Measurements from ENCODE around the gene SPRR1A. TPM values are rescaled to one million over a fixed set of nuclear protein-coding genes. Genes with fewer than 3 reads are reported as not detected.

The SPRR1A gene
- total RNA-seq, 1 experiment from 2014 or later = not detected

DNA sequence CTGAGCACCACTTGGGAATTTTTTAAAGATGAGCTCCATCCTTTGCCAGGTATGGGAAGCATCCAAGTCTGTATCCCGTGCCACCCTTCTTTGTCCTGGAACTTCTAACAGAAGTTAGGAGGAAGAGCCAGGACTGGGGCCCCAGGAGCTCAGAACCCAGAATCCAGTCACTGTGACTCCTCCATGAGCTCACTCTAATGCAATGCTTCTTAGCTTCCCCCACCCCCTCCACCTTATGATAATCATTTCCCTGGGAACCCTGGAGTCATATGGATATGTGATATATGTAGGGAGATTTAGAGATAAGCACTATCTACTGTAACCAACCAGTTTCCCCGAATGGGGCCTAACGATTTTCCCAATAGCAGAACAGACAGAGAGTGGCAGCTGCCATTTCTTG lies 37.6 kb upstream of the SPRR1A start:
- peaks cover 2% of the 10 kb centered on the region; the same call in 1 of the 2 replicates for H3K27me3 ChIP-seq (ENCODE audit: control insufficient read depth, insufficient read depth, low read length)
- ChIA-PET POLR2A (no interaction called here), CTCF (no interaction called here)
- ATAC-seq = no peak
- TF ChIP-seq SIN3A (IDR thresholded peaks at IDR 0.05; ENCODE audit: borderline replicate concordance, insufficient read depth, low read depth, low read length) (no peak), TCF7L2 (IDR thresholded peaks at IDR 0.05; ENCODE audit: low read depth, low read length) (no peak), POLR2AphosphoS5 (IDR thresholded peaks at IDR 0.05; ENCODE audit: low read depth, low read length) (no peak)
- TF ChIP-seq, protein P1, sequence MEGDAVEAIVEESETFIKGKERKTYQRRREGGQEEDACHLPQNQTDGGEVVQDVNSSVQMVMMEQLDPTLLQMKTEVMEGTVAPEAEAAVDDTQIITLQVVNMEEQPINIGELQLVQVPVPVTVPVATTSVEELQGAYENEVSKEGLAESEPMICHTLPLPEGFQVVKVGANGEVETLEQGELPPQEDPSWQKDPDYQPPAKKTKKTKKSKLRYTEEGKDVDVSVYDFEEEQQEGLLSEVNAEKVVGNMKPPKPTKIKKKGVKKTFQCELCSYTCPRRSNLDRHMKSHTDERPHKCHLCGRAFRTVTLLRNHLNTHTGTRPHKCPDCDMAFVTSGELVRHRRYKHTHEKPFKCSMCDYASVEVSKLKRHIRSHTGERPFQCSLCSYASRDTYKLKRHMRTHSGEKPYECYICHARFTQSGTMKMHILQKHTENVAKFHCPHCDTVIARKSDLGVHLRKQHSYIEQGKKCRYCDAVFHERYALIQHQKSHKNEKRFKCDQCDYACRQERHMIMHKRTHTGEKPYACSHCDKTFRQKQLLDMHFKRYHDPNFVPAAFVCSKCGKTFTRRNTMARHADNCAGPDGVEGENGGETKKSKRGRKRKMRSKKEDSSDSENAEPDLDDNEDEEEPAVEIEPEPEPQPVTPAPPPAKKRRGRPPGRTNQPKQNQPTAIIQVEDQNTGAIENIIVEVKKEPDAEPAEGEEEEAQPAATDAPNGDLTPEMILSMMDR (IDR thresholded peaks at IDR 0.05) = no peak
- TF ChIP-seq, protein P2, sequence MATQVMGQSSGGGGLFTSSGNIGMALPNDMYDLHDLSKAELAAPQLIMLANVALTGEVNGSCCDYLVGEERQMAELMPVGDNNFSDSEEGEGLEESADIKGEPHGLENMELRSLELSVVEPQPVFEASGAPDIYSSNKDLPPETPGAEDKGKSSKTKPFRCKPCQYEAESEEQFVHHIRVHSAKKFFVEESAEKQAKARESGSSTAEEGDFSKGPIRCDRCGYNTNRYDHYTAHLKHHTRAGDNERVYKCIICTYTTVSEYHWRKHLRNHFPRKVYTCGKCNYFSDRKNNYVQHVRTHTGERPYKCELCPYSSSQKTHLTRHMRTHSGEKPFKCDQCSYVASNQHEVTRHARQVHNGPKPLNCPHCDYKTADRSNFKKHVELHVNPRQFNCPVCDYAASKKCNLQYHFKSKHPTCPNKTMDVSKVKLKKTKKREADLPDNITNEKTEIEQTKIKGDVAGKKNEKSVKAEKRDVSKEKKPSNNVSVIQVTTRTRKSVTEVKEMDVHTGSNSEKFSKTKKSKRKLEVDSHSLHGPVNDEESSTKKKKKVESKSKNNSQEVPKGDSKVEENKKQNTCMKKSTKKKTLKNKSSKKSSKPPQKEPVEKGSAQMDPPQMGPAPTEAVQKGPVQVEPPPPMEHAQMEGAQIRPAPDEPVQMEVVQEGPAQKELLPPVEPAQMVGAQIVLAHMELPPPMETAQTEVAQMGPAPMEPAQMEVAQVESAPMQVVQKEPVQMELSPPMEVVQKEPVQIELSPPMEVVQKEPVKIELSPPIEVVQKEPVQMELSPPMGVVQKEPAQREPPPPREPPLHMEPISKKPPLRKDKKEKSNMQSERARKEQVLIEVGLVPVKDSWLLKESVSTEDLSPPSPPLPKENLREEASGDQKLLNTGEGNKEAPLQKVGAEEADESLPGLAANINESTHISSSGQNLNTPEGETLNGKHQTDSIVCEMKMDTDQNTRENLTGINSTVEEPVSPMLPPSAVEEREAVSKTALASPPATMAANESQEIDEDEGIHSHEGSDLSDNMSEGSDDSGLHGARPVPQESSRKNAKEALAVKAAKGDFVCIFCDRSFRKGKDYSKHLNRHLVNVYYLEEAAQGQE (IDR thresholded peaks at IDR 0.05; ENCODE audit: insufficient read depth in 1 of 2, low read depth in 2 of 2, low read length in 1 of 2) = no peak
- no peaks in the 10 kb centered on the region for H3K36me3 ChIP-seq (ENCODE audit: control insufficient read depth, insufficient read depth, low read length)
- H3K4me1 ChIP-seq (ENCODE audit: control insufficient read depth, insufficient read depth, low read length) = no peaks in the 10 kb centered on the region
- BruUV-seq (replicated peaks) = no TSS peak
- intact Hi-C loops (cut with micrococcal nuclease; ENCODE audit: unreplicated experiment) (no loop called here), in situ Hi-C loops (cut with HindIII; ENCODE audit: low pct_unique_long_range_greater_than_20kb, low sequenced_read_pairs) (no loop called here)
- H3K9me3 ChIP-seq (ENCODE audit: control insufficient read depth, insufficient read depth, low read depth, low read length) = no peaks in the 10 kb centered on the region
- no peak for DNase-seq (ENCODE audit: low read depth, low spot score)
- no peak overlapping the region for H3K27ac ChIP-seq (ENCODE audit: low read length)
- no peak overlapping the region for H3K4me3 ChIP-seq (ENCODE audit: low read depth in 2 of 2, low read length in 2 of 2)

DNA sequence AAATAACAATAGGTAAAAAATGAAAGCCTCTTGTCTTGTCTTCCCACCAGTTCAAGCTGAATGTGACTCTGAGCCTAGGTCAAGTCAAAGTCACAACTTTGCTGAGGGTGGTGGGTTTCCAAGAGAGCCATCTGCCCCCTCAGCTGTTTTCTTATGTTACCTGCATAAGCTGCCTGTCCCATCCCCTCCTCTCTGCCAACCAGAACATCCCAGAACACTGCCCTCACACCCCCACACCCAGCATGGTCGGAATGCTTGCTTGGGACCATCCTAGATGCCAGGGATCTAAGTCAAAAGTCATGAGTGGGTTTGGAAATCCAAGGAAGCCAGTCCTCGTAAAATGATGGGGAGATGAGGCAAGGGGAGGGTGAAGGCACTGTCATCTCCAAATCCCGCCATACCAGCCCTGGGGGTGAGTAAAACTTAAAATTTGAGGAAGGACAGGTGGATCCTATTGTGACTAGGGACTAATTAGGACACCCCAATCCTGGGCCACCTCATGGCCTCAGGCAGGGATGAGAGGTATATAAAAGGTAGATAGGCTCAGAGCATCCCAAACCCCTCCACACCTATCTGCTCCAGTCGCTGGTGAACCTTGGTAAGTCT lies 37.1 kb upstream of the SPRR1A start, which contains the start of gene SPRR5:
Gene SPRR5, plus strand, starts transcription at position 556 of the 606 bp plus-strand sequence. CDS start 1,349 bp downstream, outside the sequence.
- POLR2A ChIA-PET = no interaction called here
- Histone ChIP-seq H3K4me3 (ENCODE audit: low read depth in 2 of 2, low read length in 2 of 2) (no peak within 1 kb of the TSS), H3K4me1 (ENCODE audit: control insufficient read depth, insufficient read depth, low read length) (no peaks in the 10 kb centered on the region), H3K36me3 (ENCODE audit: control insufficient read depth, insufficient read depth, low read length) (no peaks in the 10 kb centered on the region), H3K27me3 (ENCODE audit: control insufficient read depth, insufficient read depth, low read length) (peaks cover 2% of the 10 kb centered on the region; the same call in 1 of the 2 replicates), H3K27ac (ENCODE audit: low read length) (no peak within 1 kb of the TSS), H3K9me3 (ENCODE audit: control insufficient read depth, insufficient read depth, low read depth, low read length) (no peaks in the 10 kb centered on the region)
- DNase-seq (ENCODE audit: low read depth, low spot score) (no peak), ATAC-seq (no peak)
- CTCF ChIA-PET = no interaction called here
- in situ Hi-C loops (cut with HindIII; ENCODE audit: low pct_unique_long_range_greater_than_20kb, low sequenced_read_pairs) = no loop called here
- BruUV-seq (replicated peaks) = no TSS peak
- TF ChIP-seq POLR2AphosphoS5 (IDR thresholded peaks at IDR 0.05; ENCODE audit: low read depth, low read length) (no peak), TCF7L2 (IDR thresholded peaks at IDR 0.05; ENCODE audit: low read depth, low read length) (no peak), SIN3A (IDR thresholded peaks at IDR 0.05; ENCODE audit: borderline replicate concordance, insufficient read depth, low read depth, low read length) (no peak)
- TF ChIP-seq, protein P2 (IDR thresholded peaks at IDR 0.05; ENCODE audit: insufficient read depth in 1 of 2, low read depth in 2 of 2, low read length in 1 of 2) = no peak
- TF ChIP-seq, protein P1 (IDR thresholded peaks at IDR 0.05) = no peak
- intact Hi-C loops (cut with micrococcal nuclease; ENCODE audit: unreplicated experiment) = no loop called here
